H1 (cell line): ENCODE results near the gene SNED1. TPM values are rescaled to one million over a fixed set of nuclear protein-coding genes. Genes with fewer than 3 reads are reported as not detected.

Source experiments
- ATF2 ChIP-seq: IDR thresholded peaks from 2 replicates; pipeline ENCODE4 v1.6.1; 2012; ENCODE audit warnings: low read length, inconsistent platforms
- BCL11A ChIP-seq, 2 experiments: IDR thresholded peaks; one replicate each; pipeline ENCODE4 v1.6.1; 2011; ENCODE audit warnings: low read depth in 2 of 2, low read length in 2 of 2, mild to moderate bottlenecking in 2 of 2
- CBX5 ChIP-seq: fragments of 300-800, 300-1000 bp; sonication (generic); IDR thresholded peaks from 2 replicates; pipeline ENCODE4 v1.7.1; 2016; ENCODE audit warnings: antibody characterized with exemption, low read length, low read depth
- EZH2 ChIP-seq: fragments of 200-600 bp; sonication (generic); IDR thresholded peaks from 2 replicates; pipeline ENCODE4 v1.7.1; 2012; ENCODE audit warnings: low read depth, mild to moderate bottlenecking, moderate library complexity, low read length, inconsistent platforms; ENCODE audit not compliant: severe bottlenecking
- FOSL1 ChIP-seq: IDR thresholded peaks from 2 replicates; pipeline ENCODE4 v1.6.1; 2011; ENCODE audit warnings: mild to moderate bottlenecking, low read depth, low read length, moderate library complexity; ENCODE audit not compliant: insufficient read depth
- GABPA ChIP-seq: IDR thresholded peaks from 2 replicates; pipeline ENCODE4 v1.6.1; 2011; ENCODE audit warnings: mild to moderate bottlenecking, low read length, moderate library complexity, borderline replicate concordance; ENCODE audit not compliant: insufficient read depth
- KDM4A ChIP-seq: IDR thresholded peaks from one replicate; pipeline ENCODE4 v1.7.1; 2012; ENCODE audit warnings: low read depth, mild to moderate bottlenecking, moderate library complexity, low read length, inconsistent platforms; ENCODE audit not compliant: severe bottlenecking
- RAD21 ChIP-seq, 2 experiments: IDR thresholded peaks in 1 of 2; conservative IDR thresholded peaks in 1 of 2; 2 replicates each; pipeline ENCODE4 v1.6.1; 2011; ENCODE audit warnings: low read depth in 2 of 2, low read length in 2 of 2, improper control_type of control experiment in 1 of 2, inconsistent platforms in 1 of 2, mild to moderate bottlenecking in 1 of 2, moderate library complexity in 1 of 2
- RBBP5 ChIP-seq: IDR thresholded peaks from 2 replicates; pipeline ENCODE4 v1.7.1; 2012; ENCODE audit warnings: low read depth, mild to moderate bottlenecking, inconsistent platforms, low read length, moderate library complexity, borderline replicate concordance
- RFX5 ChIP-seq: IDR thresholded peaks from 2 replicates; pipeline ENCODE4 v1.6.1; 2011; ENCODE audit warnings: low read depth, low read length, improper control_type of control experiment, borderline replicate concordance
- SIRT6 ChIP-seq: IDR thresholded peaks from one replicate; pipeline ENCODE4 v1.7.1; 2012; ENCODE audit warnings: low read length, inconsistent platforms
- SIX5 ChIP-seq: IDR thresholded peaks from 2 replicates; pipeline ENCODE4 v1.6.1; 2011; ENCODE audit warnings: mild to moderate bottlenecking, low read depth, low read length
- SUZ12 ChIP-seq: fragments of 200-600 bp; sonication (generic); IDR thresholded peaks from 2 replicates; pipeline ENCODE4 v1.6.1; 2012; ENCODE audit warnings: mild to moderate bottlenecking, inconsistent platforms, low read length, moderate library complexity, mixed read lengths
- polyA plus RNA-seq, 7 experiments: library from polyadenylated mRNA; depleted of rRNA in 3 of 7; stranded (reverse) in 5 of 7; unstranded in 2 of 7; fragments of >200 nt in 5 of 7; fragments of 200-250 nt in 2 of 7; gene quantifications; 1 replicate in 5 of 7; 2 replicates in 1 of 7; 4 replicates in 1 of 7; pipeline versions ENCODE4 v1.2.1 to v1.2.3, GENCODE V29; 2011 to 2013; ENCODE audit warnings: missing spikeins in 2 of 7, mixed read lengths in 2 of 7
- total RNA-seq: library from RNA; stranded (reverse); fragmentation: NEBNext Ultra II Directional; extraction: Animal tissue kit (Norgen Biotek cat#: 25700); gene quantifications from 2 replicates; pipeline ENCODE4 v1.2.1, GENCODE V29; 2021

SNED1 gene
- total and polyA plus RNA-seq, 2 of the 8 experiments (the other 6 are each of a cell fraction or from before 2014, with no cell fraction given), result 1.9 TPM

- TF ChIP-seq RAD21 (IDR thresholded peaks at IDR 0.05 in 1 of 2, conservative IDR thresholded peaks at IDR 0.05 in 1 of 2; ENCODE audit: low read depth in 2 of 2, low read length in 2 of 2), result no peak
- no peak for TF ChIP-seq FOSL1
- no peak for TF ChIP-seq RBBP5
- no peak for TF ChIP-seq SIRT6
- no peak for TF ChIP-seq ATF2
- no peak for TF ChIP-seq SIX5
- TF ChIP-seq EZH2, result no peak
- no peak for TF ChIP-seq KDM4A
- TF ChIP-seq CBX5, result no peak
- TF ChIP-seq BCL11A (IDR thresholded peaks at IDR 0.05; ENCODE audit: low read depth in 2 of 2, low read length in 2 of 2), result no peak
- no peak for TF ChIP-seq RFX5
- TF ChIP-seq GABPA, result no peak
- no peak for TF ChIP-seq SUZ12
These were observed 90.6 kb downstream of the SNED1 start (continued) for GRCh38 chr2:241088791-241089732.
